HG02840 (cell line): ENCODE results near the gene DNAJC9.

Experiments
- ATAC-seq: cut with Tn5 transposase; IDR thresholded peaks from one replicate; pipeline ENCODE4 v1.9.1; 2021; ENCODE audit warnings: mild to moderate bottlenecking, moderate library complexity, moderate number of reproducible peaks; ENCODE audit not compliant: unreplicated experiment, low FRiP score

The DNAJC9 gene

DNA sequence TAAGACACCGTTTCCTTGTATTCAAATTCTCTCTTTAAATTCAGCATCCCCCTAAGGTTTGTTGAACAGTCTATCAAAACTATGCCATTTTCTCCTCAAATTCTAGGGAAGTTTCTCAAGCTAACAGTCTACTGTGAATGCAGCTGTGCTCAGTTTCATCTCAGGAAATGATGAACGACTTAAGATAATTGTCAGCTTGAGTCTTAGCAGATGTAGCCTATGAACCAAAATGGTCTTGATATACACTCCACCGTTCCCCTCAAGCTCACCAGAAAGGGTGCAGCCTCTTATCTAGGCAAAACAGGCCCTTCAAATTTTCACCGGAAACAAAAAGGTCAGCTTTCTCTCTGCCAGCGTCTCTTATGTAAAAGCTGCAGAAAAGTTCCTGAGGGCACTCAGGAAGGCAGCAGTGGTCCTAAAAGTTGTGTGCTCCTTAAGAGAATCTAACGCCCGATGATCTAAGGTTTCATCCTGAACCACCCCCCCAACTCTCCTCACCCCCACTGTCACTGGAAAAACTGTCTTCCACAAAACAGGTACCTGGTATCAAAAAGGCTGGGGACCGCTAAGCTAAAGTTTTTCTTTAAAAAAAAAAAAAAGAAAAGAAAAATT is 2.1 kb downstream of the DNAJC9 start:
- ATAC-seq: no peak

- no peak for ATAC-seq
Observed at GRCh38 chr10:73239908-73240307, 7.1 kb downstream of the DNAJC9 start.

DNA sequence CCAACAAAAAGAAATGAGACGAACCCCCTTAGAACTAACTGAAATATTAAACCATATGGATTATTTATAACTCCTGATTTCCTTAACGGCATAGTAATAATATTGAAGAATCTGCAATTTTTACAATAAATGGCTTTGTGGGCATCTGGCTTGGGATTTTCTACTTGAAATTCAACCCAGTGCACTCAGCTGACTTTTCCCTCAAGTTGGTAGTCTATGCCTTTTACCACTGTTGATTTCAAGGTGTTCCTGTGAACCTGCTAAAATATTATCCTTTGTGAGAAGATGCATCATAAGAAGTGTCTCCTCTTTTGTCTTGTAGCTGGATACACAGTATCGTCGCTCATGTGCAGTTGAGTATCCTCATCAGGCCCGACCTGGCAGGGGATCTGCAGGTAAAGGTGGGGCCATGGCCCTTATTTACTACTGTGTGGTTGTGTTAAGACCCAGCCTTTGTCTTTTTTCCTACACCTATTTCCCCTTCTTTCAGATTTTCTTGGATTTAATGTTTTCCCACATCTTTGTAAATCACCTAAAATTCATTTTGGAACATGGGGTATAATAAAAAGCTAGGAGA is 8.0 kb downstream of the DNAJC9 start:
- no peak for ATAC-seq

GRCh38 chr10:73234695-73235094 is 12.4 kb downstream of the DNAJC9 start:
- ATAC-seq: no peak

DNA sequence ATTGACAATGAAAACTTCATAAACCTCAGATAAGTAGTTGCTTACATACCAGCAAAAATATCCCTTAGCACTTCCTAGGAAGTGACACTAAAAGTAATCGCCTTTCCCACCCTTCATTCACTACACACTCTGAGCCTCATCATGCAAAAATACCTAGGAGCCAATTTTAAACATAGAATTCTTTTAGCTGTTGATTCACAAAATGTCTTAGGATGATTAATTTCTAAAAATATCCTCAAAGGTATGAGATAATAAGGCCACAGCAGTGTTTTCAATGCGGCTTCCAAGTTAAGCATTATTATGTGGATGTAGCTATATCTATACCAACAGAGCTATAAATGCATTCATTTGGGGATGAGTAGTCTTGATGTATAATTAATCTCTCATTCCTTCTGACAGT is 13.2 kb downstream of the DNAJC9 start:
- no peak for ATAC-seq

GRCh38 chr10:73232887-73233286 is 14.2 kb downstream of the DNAJC9 start:
- no peak for ATAC-seq

DNA sequence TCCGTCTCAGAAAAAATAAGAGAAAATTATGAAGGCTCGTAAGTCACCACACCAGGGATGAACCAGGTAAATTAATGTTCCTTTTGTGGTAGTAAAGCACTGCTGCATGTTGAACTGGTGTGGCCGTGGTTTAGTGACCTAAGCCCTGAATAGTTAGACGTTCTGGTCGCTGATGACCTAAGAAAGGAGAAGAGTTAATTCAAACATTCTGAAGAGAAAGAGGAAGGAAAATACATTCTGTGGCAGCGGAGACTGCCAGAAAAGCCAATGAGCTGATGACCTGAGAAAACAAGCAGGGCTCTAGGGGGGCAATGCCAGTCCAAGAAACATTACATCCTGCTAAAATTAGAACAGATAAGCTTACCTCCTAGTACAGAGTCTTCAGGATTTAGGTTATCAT is 17.5 kb downstream of the DNAJC9 start:
- no peak for ATAC-seq

- ATAC-seq: no peak
Observed at GRCh38 chr10:73228247-73228646, 18.8 kb downstream of the DNAJC9 start.

DNA sequence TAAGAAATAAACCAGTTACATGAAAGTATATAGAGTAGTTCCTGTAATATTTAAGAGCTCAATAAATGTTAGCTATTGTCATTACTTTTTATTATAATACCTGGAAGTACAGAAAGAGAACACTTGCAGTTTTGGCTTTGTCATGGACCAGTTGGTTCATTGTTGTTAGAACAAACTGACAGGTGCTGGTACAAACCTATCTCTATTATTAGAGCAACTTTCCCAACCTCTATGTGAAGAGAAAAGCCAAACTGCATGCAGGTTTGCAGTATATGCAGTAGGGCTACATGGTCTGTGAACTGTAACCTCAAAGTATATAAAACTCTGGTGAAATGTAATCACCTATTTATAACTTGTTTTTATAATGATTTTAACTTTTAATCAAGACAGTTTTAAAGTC is 20.4 kb downstream of the DNAJC9 start:
- ATAC-seq: no peak

DNA sequence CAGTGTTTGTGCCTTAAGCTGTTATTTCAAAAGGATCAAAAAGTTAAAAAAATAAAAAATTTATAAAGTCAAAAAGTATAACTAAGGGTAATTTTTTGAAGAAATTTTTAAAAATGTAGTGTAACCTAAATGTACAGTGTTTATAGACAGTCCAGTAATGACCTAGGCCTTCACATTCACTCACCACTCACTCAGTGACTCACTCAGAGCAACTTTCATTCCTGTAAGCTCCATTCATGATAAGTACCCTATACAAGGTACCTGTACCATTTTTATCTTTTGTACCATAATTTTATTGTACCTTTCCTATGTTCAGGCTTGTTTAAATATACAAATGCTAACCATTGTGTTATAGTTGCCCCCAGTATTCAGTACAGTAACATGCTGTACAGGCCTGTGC is 21.5 kb downstream of the DNAJC9 start:
- ATAC-seq: no peak

DNA sequence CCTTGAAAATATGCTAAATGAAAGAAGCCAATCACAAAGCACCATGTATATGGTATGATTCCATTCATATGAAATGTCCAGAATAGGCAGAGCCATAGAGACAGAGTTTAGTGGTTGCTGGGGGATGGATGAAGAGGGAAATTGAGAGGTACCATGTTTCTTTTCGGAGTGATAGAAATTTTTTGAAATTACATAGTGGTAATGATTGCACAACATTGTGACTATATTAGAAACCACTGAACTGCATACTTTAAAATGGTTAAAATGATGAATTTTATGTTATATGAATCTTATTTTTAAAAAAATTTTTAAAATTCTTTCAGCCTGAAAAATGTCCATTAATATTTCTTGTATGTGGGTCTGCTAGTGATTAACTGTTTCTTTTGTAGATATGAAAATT is 26.1 kb downstream of the DNAJC9 start:
- no peak for ATAC-seq

DNA sequence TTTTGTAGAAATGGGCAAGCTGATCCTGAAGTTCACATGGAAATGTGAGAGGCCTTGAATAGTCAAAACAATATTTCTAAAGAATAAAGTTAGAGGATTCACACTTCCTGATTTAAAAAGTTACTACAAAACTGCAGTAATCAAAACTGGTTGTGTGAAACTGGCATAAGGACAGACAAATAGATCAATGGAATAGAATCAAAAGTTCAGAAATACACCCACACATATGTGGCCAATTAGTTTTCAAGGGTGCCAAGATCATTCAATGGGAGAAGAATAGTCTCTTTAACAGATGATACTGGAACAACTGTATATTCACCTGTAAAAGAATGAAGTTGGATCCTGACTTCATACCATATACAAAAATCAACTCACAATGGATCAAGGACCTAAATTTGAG is 27.7 kb downstream of the DNAJC9 start:
- no peak for ATAC-seq

DNA sequence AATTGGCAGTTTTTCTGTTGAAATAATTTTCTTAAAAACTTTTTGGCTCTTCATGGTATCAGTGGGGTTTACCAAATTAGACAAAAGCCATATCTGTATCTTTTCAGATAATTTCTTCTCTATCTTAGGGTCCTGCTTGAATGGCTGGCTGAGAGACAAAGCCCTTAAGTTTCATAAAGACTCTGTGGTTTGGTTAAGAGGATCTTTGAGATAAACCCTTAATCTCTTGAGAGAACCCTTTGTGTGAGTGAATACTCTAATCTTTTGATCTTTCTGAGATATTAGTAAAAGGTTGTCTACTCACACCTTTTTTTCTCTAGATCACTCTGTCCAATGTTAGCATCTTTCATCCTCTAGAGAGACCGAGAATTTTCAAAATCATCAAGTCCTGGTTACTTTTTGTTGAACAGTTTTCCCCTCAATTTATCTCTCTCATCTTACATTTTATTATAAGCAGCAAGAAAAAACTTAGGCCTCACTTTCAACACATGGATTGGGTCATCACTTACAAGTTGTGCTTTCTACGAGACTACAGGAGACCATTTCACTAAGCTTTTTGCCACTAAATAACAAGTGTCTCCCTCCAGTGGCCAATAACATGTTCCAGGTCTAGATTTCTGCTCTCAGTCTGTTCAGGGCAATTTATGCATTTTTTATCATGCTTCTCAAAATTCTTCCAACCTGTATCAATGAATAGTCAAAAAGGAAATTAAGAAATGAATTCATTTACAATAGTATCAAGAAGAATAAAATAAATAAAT is 28.4 kb downstream of the DNAJC9 start:
- no peak for ATAC-seq

- ATAC-seq: no peak
Observed at GRCh38 chr10:73217628-73218027, 29.4 kb downstream of the DNAJC9 start.

DNA sequence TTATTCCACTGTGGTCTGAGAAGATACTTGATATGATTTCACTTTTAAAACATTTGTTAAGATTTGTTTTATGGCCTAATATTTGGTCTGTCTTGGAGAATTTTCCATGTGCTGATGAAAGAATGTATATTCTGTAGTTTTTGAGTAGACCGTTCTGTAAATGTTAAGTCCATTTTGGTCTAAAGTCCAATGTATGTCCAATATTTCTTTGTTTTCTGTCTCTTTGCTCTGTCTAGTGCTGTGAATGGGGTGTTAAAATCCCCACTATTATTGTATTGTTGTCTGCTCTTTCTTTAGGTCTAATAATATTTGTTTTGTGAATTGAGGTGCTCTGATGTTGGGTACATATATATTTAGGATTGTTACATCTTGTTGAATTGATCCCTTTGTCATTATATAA is 31.3 kb downstream of the DNAJC9 start:
- ATAC-seq: no peak

GRCh38 chr10:73211106-73211811 is 35.8 kb downstream of the DNAJC9 start:
- ATAC-seq: no peak

DNA sequence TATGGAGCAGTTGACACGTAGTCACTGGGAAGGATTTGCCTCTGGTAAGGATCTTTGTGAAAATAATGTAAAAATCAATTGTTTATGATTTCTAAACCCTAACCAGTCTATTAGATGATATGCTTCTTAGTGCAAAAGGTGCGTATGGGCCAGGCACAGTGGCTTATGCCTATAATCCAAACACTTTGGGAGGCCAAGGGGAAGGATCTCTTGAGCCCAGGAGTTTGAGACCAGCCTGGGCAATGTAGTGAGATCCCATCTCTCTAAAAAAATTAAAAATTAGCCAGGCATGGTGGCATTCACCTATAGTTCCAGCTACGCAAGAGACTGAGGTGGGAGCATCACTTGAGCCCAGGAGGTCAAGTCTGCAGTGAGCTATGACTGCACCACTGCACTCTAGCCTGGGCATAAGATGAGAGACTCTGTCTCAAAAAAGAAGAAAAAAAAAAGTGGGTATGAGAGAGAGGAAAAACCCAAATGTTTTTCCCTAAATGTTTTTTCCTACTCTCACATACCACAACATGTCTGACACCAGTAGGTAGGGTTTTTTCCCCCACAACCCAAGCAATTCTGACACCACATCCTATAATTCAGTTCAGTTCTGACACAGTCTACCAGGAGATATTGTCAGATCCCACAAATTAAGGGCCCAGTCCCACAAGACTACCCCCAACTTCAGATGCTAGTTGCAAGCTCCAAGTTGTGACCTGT is 36.5 kb downstream of the DNAJC9 start:
- no peak for ATAC-seq

DNA sequence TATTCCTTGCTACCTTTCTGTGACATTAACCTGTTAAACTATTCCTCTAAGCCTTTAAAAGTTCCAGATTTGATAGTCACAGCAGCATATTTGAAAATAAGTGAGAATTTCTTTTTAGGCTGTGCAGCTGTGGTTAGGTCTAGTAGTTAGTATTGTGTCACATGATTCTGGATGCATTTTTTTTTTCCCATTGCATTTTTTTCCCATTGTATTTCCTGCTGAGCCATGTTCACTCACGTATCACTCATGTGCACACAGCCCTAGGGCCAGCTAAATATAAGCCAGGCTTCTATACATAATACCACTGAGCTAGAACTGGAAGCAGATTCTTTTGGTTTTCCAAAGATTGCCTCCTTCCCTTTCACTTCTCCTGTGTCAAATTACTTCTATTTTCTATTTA is 37.4 kb downstream of the DNAJC9 start:
- ATAC-seq: no peak

DNA sequence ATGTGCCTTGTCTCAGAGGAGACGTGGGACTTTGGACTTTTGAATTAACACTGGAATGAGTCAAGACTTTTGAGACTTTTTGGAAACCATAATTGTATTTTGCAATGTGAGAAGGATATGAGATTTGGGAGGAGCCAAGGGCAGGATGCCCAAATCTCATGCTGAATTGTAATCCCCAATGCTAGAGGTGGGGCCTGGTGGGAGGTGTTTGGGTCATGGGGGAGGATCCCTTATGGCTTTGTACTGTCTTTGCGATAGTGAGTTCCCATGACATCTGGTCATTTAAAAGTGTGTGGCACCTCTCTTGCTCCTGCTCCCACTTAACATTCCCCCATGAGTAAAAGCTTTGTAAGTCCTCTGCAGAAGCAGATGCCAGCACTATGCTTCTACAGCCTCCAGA is 39.2 kb downstream of the DNAJC9 start:
- ATAC-seq: no peak

DNA sequence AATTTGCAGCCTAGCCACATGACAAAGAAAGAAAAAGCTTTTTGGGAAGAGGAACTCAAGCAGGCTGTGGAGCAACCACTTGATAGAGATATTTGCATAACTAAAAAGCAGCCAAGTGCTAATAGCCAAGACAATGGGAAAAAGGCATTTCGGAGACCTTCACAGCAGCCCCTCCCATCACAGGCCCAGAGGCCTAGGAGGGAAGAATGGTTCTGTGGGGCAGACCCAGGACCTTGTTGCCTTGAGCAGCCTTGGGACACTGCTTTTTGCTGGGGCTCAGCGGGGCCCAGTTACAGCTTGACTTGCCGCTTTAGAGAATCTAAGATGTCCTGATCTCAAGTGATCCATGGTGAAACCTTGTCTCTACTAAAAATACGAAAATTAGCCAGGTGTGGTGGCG is 40.7 kb downstream of the DNAJC9 start:
- ATAC-seq: no peak

- no peak for ATAC-seq
Observed at GRCh38 chr10:73205890-73206289, 41.2 kb downstream of the DNAJC9 start.
